ENCODE measurements around the gene LRP10.

The LRP10 gene

DNA sequence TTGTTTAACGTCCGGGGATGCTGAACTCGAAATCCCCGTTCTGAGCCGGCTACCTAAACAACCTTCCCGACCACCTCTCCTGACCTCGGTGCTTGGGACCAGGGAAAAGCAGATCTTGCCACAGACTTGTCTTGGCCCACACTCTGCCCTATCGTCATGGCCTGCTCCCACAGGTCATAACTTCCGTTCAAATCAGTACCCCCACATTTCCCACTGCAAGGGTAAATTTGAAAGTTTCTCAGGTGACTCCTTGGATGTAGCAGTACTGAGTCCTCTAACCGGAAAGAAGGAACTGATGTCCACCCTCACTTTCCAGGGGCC lies 48.0 kb downstream of the LRP10 start:
- H3K4me3 ChIP-seq (ENCODE audit: low read length) = peak overlapping the region; percentile 45; the same call in 1 of the 2 replicates
- no peak for TF ChIP-seq ZNF274 (IDR thresholded peaks at IDR 0.05; ENCODE audit: low read depth, low read length)

GRCh38 chr14:22920697-22921096 lies 49.2 kb downstream of the LRP10 start:
- TF ChIP-seq ZNF274 (IDR thresholded peaks at IDR 0.05; ENCODE audit: low read depth, low read length) = no peak
- H3K4me3 ChIP-seq (ENCODE audit: low read length) = no peak overlapping the region

DNA sequence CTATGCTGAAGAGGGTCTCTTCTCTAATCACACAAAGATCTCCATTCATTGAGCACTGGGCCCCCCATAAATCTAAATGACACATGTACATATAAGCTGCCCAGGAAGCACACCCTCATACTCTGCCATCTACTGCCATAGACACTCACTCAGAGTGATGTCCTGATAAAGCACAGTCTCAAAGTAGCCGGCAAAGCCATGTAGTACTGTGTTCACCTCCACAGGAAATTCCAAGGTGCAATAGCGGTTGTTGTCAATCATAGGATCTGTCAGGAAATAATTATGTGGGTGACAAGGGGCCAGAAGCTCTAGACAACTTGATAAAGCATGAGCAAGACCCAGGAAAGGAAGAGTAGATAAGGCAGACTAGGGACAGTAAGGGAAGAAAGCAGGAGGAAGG lies 50.8 kb downstream of the LRP10 start:
- TF ChIP-seq ZNF274 (IDR thresholded peaks at IDR 0.05; ENCODE audit: low read depth, low read length) = no peak
- no peak overlapping the region for H3K4me3 ChIP-seq (ENCODE audit: low read length)

DNA sequence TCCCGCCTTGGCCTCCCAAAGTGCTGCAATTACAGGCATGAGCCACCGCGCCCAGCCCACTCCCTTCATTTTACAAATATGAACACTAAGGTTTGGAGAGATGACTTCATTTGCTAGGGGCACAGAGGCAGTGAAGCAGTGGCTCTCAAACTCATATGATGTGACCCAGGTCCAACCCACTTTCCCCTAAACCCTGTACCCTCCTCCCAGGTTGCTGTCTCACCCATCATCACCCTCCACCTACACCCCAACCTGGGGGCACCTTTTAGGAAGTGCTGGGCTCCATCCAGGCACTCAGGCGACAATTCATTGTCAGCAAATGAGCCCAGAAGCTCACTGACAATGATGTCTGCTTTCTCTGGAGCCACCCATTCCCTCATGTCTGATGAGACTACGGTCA lies 52.2 kb downstream of the LRP10 start:
- TF ChIP-seq ZNF274 (IDR thresholded peaks at IDR 0.05; ENCODE audit: low read depth, low read length) = no peak
- no peak overlapping the region for H3K4me3 ChIP-seq (ENCODE audit: low read length)

DNA sequence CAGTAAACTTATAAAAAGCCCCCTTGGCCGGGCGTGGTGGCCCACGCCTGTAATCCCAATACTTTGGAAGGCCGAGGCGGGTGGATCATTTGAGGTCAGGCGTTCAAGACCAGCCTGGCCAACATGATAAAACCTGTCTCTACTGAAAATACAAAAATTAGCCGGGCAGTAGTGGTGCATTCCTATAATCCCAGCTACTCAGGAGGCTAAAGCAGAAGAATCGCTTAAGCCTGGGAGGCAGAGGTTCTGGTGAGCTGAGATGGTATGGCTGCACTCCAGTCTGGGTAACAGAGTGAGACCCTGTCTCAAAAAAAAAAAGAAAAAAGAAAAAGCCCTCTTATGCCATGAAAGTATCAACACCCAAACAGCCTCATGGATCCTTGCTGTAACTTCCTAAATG lies 54.0 kb downstream of the LRP10 start:
- no peak for TF ChIP-seq ZNF274 (IDR thresholded peaks at IDR 0.05; ENCODE audit: low read depth, low read length)
- H3K4me3 ChIP-seq (ENCODE audit: low read length) = no peak overlapping the region

GRCh38 chr14:22926316-22926715 lies 54.8 kb downstream of the LRP10 start:
- H3K4me3 ChIP-seq (ENCODE audit: low read length) = no peak overlapping the region
- TF ChIP-seq ZNF274 (IDR thresholded peaks at IDR 0.05; ENCODE audit: low read depth, low read length) = no peak

- TF ChIP-seq ZNF274 (IDR thresholded peaks at IDR 0.05; ENCODE audit: low read depth, low read length) = no peak
- H3K4me3 ChIP-seq (ENCODE audit: low read length) = peak overlapping the region; percentile 86
Observed at GRCh38 chr14:22928237-22929103, 56.9 kb downstream of the LRP10 start.

GRCh38 chr14:22929104-22929960 lies 57.8 kb downstream of the LRP10 start, which contains the start of gene PRMT5:
PRMT5 (minus strand) TSS chr14:22929376; CDS start chr14:22929361, 15 bp downstream.
- TF ChIP-seq ZNF274 (IDR thresholded peaks at IDR 0.05; ENCODE audit: low read depth, low read length) = no peak
- H3K4me3 ChIP-seq (ENCODE audit: low read length) = peak within 1 kb of the TSS; percentile 86

- TF ChIP-seq ZNF274 (IDR thresholded peaks at IDR 0.05; ENCODE audit: low read depth, low read length) = no peak
- peak overlapping the region; percentile 62 for H3K4me3 ChIP-seq (ENCODE audit: low read length)
Observed at GRCh38 chr14:22929961-22930364, 58.4 kb downstream of the LRP10 start.

Data from GM08714 (cell line).